ENCODE results near the gene SH3BP4. TPM values are rescaled to one million over a fixed set of nuclear protein-coding genes. Genes with fewer than 3 reads are reported as not detected.

SH3BP4 gene
- total and polyA plus RNA-seq, 2 of the 8 experiments (the other 6 are each of a cell fraction or from before 2014, with no cell fraction given), result 28.3 to 35.4 TPM

GRCh38 chr2:235008584-235009044 is 56.8 kb downstream of the SH3BP4 start:
- no peak overlapping the region for H3K14ac ChIP-seq (ENCODE audit: insufficient read length)
- no peak overlapping the region for H3K18ac ChIP-seq (ENCODE audit: extremely low read depth, low read length)
- peaks cover 5 to 50% (median 27%) of the 10 kb centered on the region in 4 experiments for H3K4me1 ChIP-seq (replicated peaks in 1 of 4; ENCODE audit: control insufficient read depth in 3 of 4, insufficient read depth in 4 of 4, low read length in 3 of 4)
- CTCF ChIA-PET (ENCODE audit: partially characterized antibody), result interaction anchor here (0.6 to 5.9 kb wide), 9 partner anchors 16 to 458 kb away, joined by 3 to 35 read pairs (median 4); no protein-coding TSS in a partner anchor
- no peak overlapping the region for H3K27ac ChIP-seq (ENCODE audit: low read depth, low read length)
- no peak overlapping the region for H3K4ac ChIP-seq (replicated peaks; ENCODE audit: insufficient read length, low read depth, low read length)
- peaks cover 12 to 15% of the 10 kb centered on the region in 2 experiments for H4K20me1 ChIP-seq (replicated peaks in 1 of 2; ENCODE audit: control insufficient read depth in 1 of 2, insufficient read depth in 2 of 2, low read length in 2 of 2)
- no peak overlapping the region for H2BK5ac ChIP-seq (ENCODE audit: low read depth, low read length)
- H4K91ac ChIP-seq (replicated peaks; ENCODE audit: insufficient read length, low read length), result no peak overlapping the region
- no peak overlapping the region for H2BK20ac ChIP-seq (ENCODE audit: low read length)
- H3K9me3 ChIP-seq (ENCODE audit: insufficient read depth in 2 of 2, low read depth in 1 of 2, low read length in 1 of 2), result no peaks in the 10 kb centered on the region; a peak in 1 of 4 replicates
- no peak overlapping the region for H3K9ac ChIP-seq (replicated peaks in 1 of 4; ENCODE audit: extremely low read depth in 1 of 4, low read depth in 3 of 4, low read length in 3 of 4)
- no peak overlapping the region; a peak in 2 of 4 replicates for H3K4me2 ChIP-seq (ENCODE audit: insufficient read depth in 1 of 2, low read depth in 2 of 2, low read length in 2 of 2)
- no peak overlapping the region for H3K23ac ChIP-seq (ENCODE audit: insufficient read length)
- no peaks in the 10 kb centered on the region for H3K27me3 ChIP-seq (replicated peaks in 1 of 4; ENCODE audit: control insufficient read depth in 3 of 4, extremely low read depth in 1 of 4, insufficient read depth in 3 of 4, low read length in 3 of 4)
- H3K36me3 ChIP-seq (ENCODE audit: control insufficient read depth in 2 of 4, insufficient read depth in 4 of 4, low read length in 3 of 4), result no peaks in the 10 kb centered on the region; a peak in 1 of 8 replicates
- H2BK15ac ChIP-seq (ENCODE audit: low read length), result no peak overlapping the region
- 87% methylated on average over 6 of the region's 6 CpGs; no CpG with 5 or more reads in 1 of the 2 experiments for WGBS, 2 experiments (ENCODE audit: extremely low coverage in 1 of 2, insufficient coverage in 1 of 2, insufficient read length in 1 of 2, insufficient replicate concordance in 2 of 2, low coverage in 1 of 2, low lambda C conversion rate in 2 of 2, missing lambda C conversion rate in 1 of 2)
- POLR2A ChIA-PET (ENCODE audit: partially characterized antibody), result interaction anchor here (1.0 to 3.2 kb wide), 3 partner anchors 9 to 53 kb away, joined by 3 to 17 read pairs (median 3); no protein-coding TSS in a partner anchor
- no peak overlapping the region for H3K56ac ChIP-seq (replicated peaks; ENCODE audit: insufficient read length, low read depth, low read length)
- no peak for DNase-seq (ENCODE audit: low read depth in 1 of 2, low spot score in 2 of 2)
- H2AFZ ChIP-seq (ENCODE audit: low read length), result no peak overlapping the region
- no peaks in the 10 kb centered on the region for H3K23me2 ChIP-seq (ENCODE audit: low read depth, low read length)
- peaks cover 0 to 98% of the 10 kb centered on the region in 2 experiments; a peak in 2 of 4 replicates for H3K79me2 ChIP-seq (ENCODE audit: control insufficient read depth in 1 of 2, insufficient read depth in 2 of 2, low read length in 2 of 2)
- no peak overlapping the region for H2BK120ac ChIP-seq (replicated peaks; ENCODE audit: low read depth, low read length)
- peaks cover 41% of the 10 kb centered on the region for H3K79me1 ChIP-seq (ENCODE audit: low read depth, low read length)
- no peak overlapping the region for H2AK5ac ChIP-seq (ENCODE audit: low read depth, low read length)
- H2BK12ac ChIP-seq (ENCODE audit: low read depth, low read length), result no peak overlapping the region
- no peak overlapping the region for H4K8ac ChIP-seq (ENCODE audit: extremely low read depth, insufficient read depth, low read length)
- TF ChIP-seq GTF2F1 (IDR thresholded peaks at IDR 0.05; ENCODE audit: borderline replicate concordance, low read depth, low read length), result no peak
- no peak for TF ChIP-seq BRCA1 (IDR thresholded peaks at IDR 0.05; ENCODE audit: low read depth, low read length)
- no peak for TF ChIP-seq EGR1 (IDR thresholded peaks at IDR 0.05; ENCODE audit: borderline replicate concordance, low read depth, low read length)
- TF ChIP-seq GABPA (IDR thresholded peaks at IDR 0.05; ENCODE audit: borderline replicate concordance, insufficient read depth, low read length), result no peak
- no peak for TF ChIP-seq TEAD4 (IDR thresholded peaks at IDR 0.05; ENCODE audit: low read depth, low read length)
- no peak for TF ChIP-seq ZNF274 (IDR thresholded peaks at IDR 0.05; ENCODE audit: borderline replicate concordance, extremely low read depth, low read length)
- TF ChIP-seq YY1 (IDR thresholded peaks at IDR 0.05; ENCODE audit: low read depth, low read length), result no peak
- TF ChIP-seq JUND (IDR thresholded peaks at IDR 0.05; ENCODE audit: low read length), result no peak
- TF ChIP-seq E2F6 (IDR thresholded peaks at IDR 0.05), result no peak
- TF ChIP-seq SIN3A (conservative IDR thresholded peaks at IDR 0.05 in 1 of 2, IDR thresholded peaks at IDR 0.05 in 1 of 2; ENCODE audit: low read depth in 1 of 2, low read length in 2 of 2), result no peak
- no peak for TF ChIP-seq MAX (IDR thresholded peaks at IDR 0.05)
- TF ChIP-seq BACH1 (IDR thresholded peaks at IDR 0.05; ENCODE audit: low read length), result no peak
- TF ChIP-seq CEBPB (IDR thresholded peaks at IDR 0.05; ENCODE audit: low read depth, low read length), result no peak
- no peak for TF ChIP-seq MAFK (IDR thresholded peaks at IDR 0.05; ENCODE audit: low read depth, low read length)
- no peak overlapping the region for H3K4me3 ChIP-seq (ENCODE audit: extremely low read depth in 1 of 4, insufficient read depth in 2 of 4, low read depth in 3 of 4, low read length in 4 of 4)
- H4K5ac ChIP-seq (ENCODE audit: insufficient read length, low read depth, low read length), result no peak overlapping the region
- no peak for FAIRE-seq
